H9 (cell line): ENCODE results near the gene PTMA. TPM values are rescaled to one million over a fixed set of nuclear protein-coding genes. Genes with fewer than 3 reads are reported as not detected.

ENCODE experiments used
- DNase-seq: peaks from one replicate; pipeline ENCODE4 v3.0.0-alpha.2; 2017
- H2AFZ ChIP-seq: one replicate; pipeline ENCODE4 v1.6.1; 2013; ENCODE audit warnings: mild to moderate bottlenecking, low read length, control low read depth, moderate library complexity
- H2AK5ac ChIP-seq: 2 replicates; pipeline ENCODE4 v1.6.1; 2013; ENCODE audit warnings: low read length, control low read depth, mixed read lengths; ENCODE audit not compliant: insufficient read length
- H2BK120ac ChIP-seq: one replicate; pipeline ENCODE4 v1.6.1; 2013; ENCODE audit warnings: low read depth, mild to moderate bottlenecking, low read length, control low read depth, inconsistent platforms; ENCODE audit not compliant: poor library complexity, severe bottlenecking
- H2BK12ac ChIP-seq: 2 replicates; pipeline ENCODE4 v1.6.1; 2013; ENCODE audit warnings: low read length, control low read depth, mixed read lengths, low read depth; ENCODE audit not compliant: insufficient read length
- H2BK15ac ChIP-seq: 2 replicates; pipeline ENCODE4 v1.6.1; 2013; ENCODE audit warnings: low read depth, low read length, control low read depth
- H2BK20ac ChIP-seq: one replicate; pipeline ENCODE4 v1.6.1; 2013; ENCODE audit warnings: low read depth, mild to moderate bottlenecking, low read length, control low read depth, inconsistent platforms; ENCODE audit not compliant: poor library complexity, severe bottlenecking
- H2BK5ac ChIP-seq: 2 replicates; pipeline ENCODE4 v1.6.1; 2013; ENCODE audit warnings: low read length, control low read depth, mixed read lengths; ENCODE audit not compliant: insufficient read length
- H3K14ac ChIP-seq: 2 replicates; pipeline ENCODE4 v1.6.1; 2013; ENCODE audit warnings: low read length, control low read depth; ENCODE audit not compliant: insufficient read depth
- H3K18ac ChIP-seq: 2 replicates; pipeline ENCODE4 v1.6.1; 2013; ENCODE audit warnings: low read depth, mild to moderate bottlenecking, mixed read lengths, low read length, control low read depth; ENCODE audit not compliant: insufficient read length
- H3K23ac ChIP-seq: 2 replicates; pipeline ENCODE4 v1.6.1; 2013; ENCODE audit warnings: low read length, control low read depth, mixed read lengths, low read depth; ENCODE audit not compliant: insufficient read length
- H3K23me2 ChIP-seq: 2 replicates; pipeline ENCODE4 v1.6.1; 2013; ENCODE audit warnings: low read depth, mild to moderate bottlenecking, mixed read lengths, low read length, control low read depth; ENCODE audit not compliant: insufficient read length, poor library complexity, severe bottlenecking
- H3K27ac ChIP-seq: 2 replicates; pipeline ENCODE4 v1.5.1; 2013; ENCODE audit warnings: low read length, control low read depth, mixed read lengths, low read depth; ENCODE audit not compliant: insufficient read length
- H3K27me3 ChIP-seq: 2 replicates; pipeline ENCODE4 v1.6.1; 2013; ENCODE audit warnings: low read length, control low read depth, inconsistent platforms; ENCODE audit not compliant: insufficient read depth
- H3K4ac ChIP-seq: 2 replicates; pipeline ENCODE4 v1.6.1; 2013; ENCODE audit warnings: low read depth, mild to moderate bottlenecking, control low read depth, inconsistent platforms, low read length, moderate library complexity
- H3K4me1 ChIP-seq: 2 replicates; pipeline ENCODE4 v1.6.1; 2013; ENCODE audit warnings: low read length, control low read depth, inconsistent platforms; ENCODE audit not compliant: insufficient read depth
- H3K4me2 ChIP-seq: 2 replicates; pipeline ENCODE4 v1.6.1; 2013; ENCODE audit warnings: low read length, control low read depth, mixed read lengths; ENCODE audit not compliant: insufficient read length, insufficient read depth
- H3K56ac ChIP-seq: 2 replicates; pipeline ENCODE4 v1.6.1; 2013; ENCODE audit warnings: low read depth, mild to moderate bottlenecking, mixed read lengths, low read length, control low read depth; ENCODE audit not compliant: insufficient read length
- H3K79me1 ChIP-seq: 2 replicates; pipeline ENCODE4 v1.6.1; 2013; ENCODE audit warnings: low read depth, mild to moderate bottlenecking, moderate library complexity, low read length, control low read depth, inconsistent platforms; ENCODE audit not compliant: insufficient read depth, poor library complexity, severe bottlenecking
- H3K79me2 ChIP-seq: 2 replicates; pipeline ENCODE4 v1.6.1; 2013; ENCODE audit warnings: low read length, control low read depth, inconsistent platforms; ENCODE audit not compliant: insufficient read depth
- H3K9ac ChIP-seq: 2 replicates; pipeline ENCODE4 v1.6.1; 2013; ENCODE audit warnings: low read length, control low read depth, mixed read lengths; ENCODE audit not compliant: insufficient read length; ENCODE audit errors: extremely low read depth
- H3K9me3 ChIP-seq: one replicate; pipeline ENCODE4 v1.6.1; 2013; ENCODE audit warnings: low read depth, low read length, inconsistent platforms; ENCODE audit not compliant: control insufficient read depth
- H3T11ph ChIP-seq: one replicate; pipeline ENCODE4 v1.6.1; 2013; ENCODE audit warnings: mild to moderate bottlenecking, low read length, control low read depth, inconsistent platforms
- H4K20me1 ChIP-seq: one replicate; pipeline ENCODE4 v1.6.1; 2013; ENCODE audit not compliant: control insufficient read depth, insufficient read length, insufficient read depth
- H4K5ac ChIP-seq: 2 replicates; pipeline ENCODE4 v1.6.1; 2013; ENCODE audit warnings: low read depth, mild to moderate bottlenecking, mixed read lengths, low read length, control low read depth; ENCODE audit not compliant: insufficient read length
- H4K8ac ChIP-seq: replicated peaks from 2 replicates; pipeline ENCODE4 v1.6.1; 2013; ENCODE audit warnings: low read length, control low read depth, mixed read lengths, low read depth; ENCODE audit not compliant: insufficient read length
- H4K91ac ChIP-seq: 2 replicates; pipeline ENCODE4 v1.6.1; 2013; ENCODE audit warnings: low read depth, mild to moderate bottlenecking, moderate library complexity, mixed read lengths, low read length, control low read depth; ENCODE audit not compliant: insufficient read length
- H3K27ac Mint-ChIP-seq, 3 experiments: 2 replicates in 2 of 3; 3 replicates in 1 of 3; pipeline ENCODE4 v1.8.0; 2020 to 2021; ENCODE audit warnings: mixed read lengths in 3 of 3, mild to moderate bottlenecking in 1 of 3, moderate library complexity in 1 of 3
- H3K27me3 Mint-ChIP-seq: 2 replicates; pipeline ENCODE4 v1.8.0; 2021; ENCODE audit warnings: low read depth, mild to moderate bottlenecking, moderate library complexity, mixed read lengths
- H3K36me3 Mint-ChIP-seq, 3 experiments: 2 replicates in 2 of 3; 3 replicates in 1 of 3; pipeline ENCODE4 v1.8.0; 2020 to 2021; ENCODE audit warnings: low read depth in 3 of 3, mixed read lengths in 3 of 3; ENCODE audit not compliant: insufficient read depth in 1 of 3
- H3K4me1 Mint-ChIP-seq, 2 experiments: 2 replicates each; pipeline ENCODE4 v1.8.0; 2020; ENCODE audit warnings: mixed read lengths in 2 of 2
- H3K4me3 Mint-ChIP-seq, 2 experiments: 2 replicates in 1 of 2; 3 replicates in 1 of 2; pipeline ENCODE4 v1.8.0; 2020 to 2021; ENCODE audit warnings: mild to moderate bottlenecking in 2 of 2, mixed read lengths in 2 of 2, moderate library complexity in 1 of 2
- H3K9me3 Mint-ChIP-seq, 2 experiments: 2 replicates in 1 of 2; 3 replicates in 1 of 2; pipeline ENCODE4 v1.8.0; 2020; ENCODE audit warnings: mild to moderate bottlenecking in 2 of 2, mixed read lengths in 2 of 2, moderate library complexity in 1 of 2
- CTCF ChIP-seq: fragments of 200-600 bp; sonication (generic); conservative IDR thresholded peaks from 3 replicates; pipeline ENCODE4 v1.8.0; 2021; ENCODE audit warnings: antibody characterized with exemption, mild to moderate bottlenecking
- WGBS: extraction: QIAGEN DNeasy Blood & Tissue Kit; methylation state at CpG from one replicate; pipeline ENCODE4 v1.1.7; 2013; ENCODE audit warnings: missing lambda C conversion rate, low lambda C conversion rate, mixed read lengths; ENCODE audit not compliant: insufficient read length; ENCODE audit errors: extremely low coverage; 5-methylcytosine and 5-hydroxymethylcytosine counted together
- total RNA-seq: library from RNA; stranded (reverse); gene quantifications from 2 replicates; pipeline ENCODE4 v1.2.1, GENCODE V29; 2021

PTMA gene
- total RNA-seq, 1 experiment from 2014 or later: 1,963 TPM

GRCh38 chr2:231713730-231714638 lies 5.7 kb downstream of the PTMA start:
- peak; percentile 94 for TF ChIP-seq CTCF
- peaks cover 7% of the 10 kb centered on the region for H3K23me2 ChIP-seq
- peaks cover 16% of the 10 kb centered on the region for H3K27me3 Mint-ChIP-seq
- H3K79me2 ChIP-seq: peaks cover 35% of the 10 kb centered on the region; the same call in 1 of the 2 replicates
- H3K27me3 ChIP-seq: no peaks in the 10 kb centered on the region
- H3K4me1 ChIP-seq: no peaks in the 10 kb centered on the region
- no peak overlapping the region for H2BK15ac ChIP-seq
- H3K9me3 ChIP-seq: no peaks in the 10 kb centered on the region
- peaks cover 3 to 4% of the 10 kb centered on the region in 2 experiments; a peak in 3 of 5 replicates for H3K9me3 Mint-ChIP-seq
- no peak overlapping the region for H4K91ac ChIP-seq
- H3K56ac ChIP-seq: no peak overlapping the region
- no peak overlapping the region for H3K23ac ChIP-seq
- H3T11ph ChIP-seq: no peak overlapping the region
- no peak overlapping the region for H4K8ac ChIP-seq
- H2AK5ac ChIP-seq: no peak overlapping the region
- WGBS: no CpG with 5 or more reads among the region's 15 CpGs
- H3K4ac ChIP-seq: no peak overlapping the region
- peak overlapping the region; percentile 52 to 75 for H3K4me3 Mint-ChIP-seq
- peaks cover 39 to 43% of the 10 kb centered on the region in 2 experiments for H3K4me1 Mint-ChIP-seq
- no peaks in the 10 kb centered on the region for H4K20me1 ChIP-seq
- H3K36me3 Mint-ChIP-seq: peaks cover 31 to 49% (median 40%) of the 10 kb centered on the region in 3 experiments
- no peak overlapping the region for H2BK5ac ChIP-seq
- no peak overlapping the region for H3K14ac ChIP-seq
- H3K9ac ChIP-seq: no peak overlapping the region
- H3K79me1 ChIP-seq: no peaks in the 10 kb centered on the region
- H2BK120ac ChIP-seq: no peak overlapping the region
- peak overlapping the region; percentile 28 to 99 (median 95); a peak in 6 of 7 replicates for H3K27ac Mint-ChIP-seq
- H3K4me2 ChIP-seq: no peak overlapping the region
- H4K5ac ChIP-seq: no peak overlapping the region
- no peak overlapping the region for H3K18ac ChIP-seq
- no peak overlapping the region for H2AFZ ChIP-seq
- no peak overlapping the region for H2BK12ac ChIP-seq
- H2BK20ac ChIP-seq: no peak overlapping the region
- peak; percentile 96 for DNase-seq
- H3K27ac ChIP-seq: peak overlapping the region; percentile 9
